SK-N-SH treated with all-trans-retinoic acid at 6 μM for 48 hours (cell line): ENCODE results near the gene PUS7.
"Not testable (repeated sequence)": the region's sequence is repeated elsewhere in the genome, so short reads cannot be mapped to it uniquely, and the experiment has no call there.

Experiments
- ATAC-seq: fragments of 200-7000 bp; cut with Tn5 transposase; 3 replicates; pipeline ENCODE4 v1.9.1; 2020; ENCODE audit warnings: mild to moderate bottlenecking, moderate library complexity
- ARNTL ChIP-seq: fragments of 450-650 bp; formaldehyde crosslinking; IDR thresholded peaks from 2 replicates; pipeline ENCODE4 v1.5.0; 2020; ENCODE audit warnings: low read depth, mild to moderate bottlenecking, moderate library complexity, borderline replicate concordance
- BACH2 ChIP-seq: fragments of 250-450 bp; sonication (Bioruptor Pico); IDR thresholded peaks from 2 replicates; pipeline ENCODE4 v1.9.0; 2021; ENCODE audit warnings: mild to moderate bottlenecking, borderline replicate concordance
- CSDC2 ChIP-seq: fragments of 250-450 bp; sonication (Bioruptor Pico); IDR thresholded peaks from 2 replicates; pipeline ENCODE4 v1.5.0; 2020; ENCODE audit warnings: mild to moderate bottlenecking, moderate library complexity
- GLIS3 ChIP-seq: fragments of 250-450 bp; sonication (Bioruptor Pico); IDR thresholded peaks from 2 replicates; pipeline ENCODE4 v1.5.0; 2020; ENCODE audit warnings: mild to moderate bottlenecking, moderate library complexity
- ISL1 ChIP-seq: fragments of 250-450 bp; sonication (Bioruptor Pico); IDR thresholded peaks from 2 replicates; pipeline ENCODE4 v2.1.2; 2022; ENCODE audit warnings: mild to moderate bottlenecking, moderate library complexity
- PPARA ChIP-seq: fragments of 250-450 bp; sonication (Bioruptor Pico); IDR thresholded peaks from 2 replicates; pipeline ENCODE4 v1.5.0; 2020; ENCODE audit warnings: mild to moderate bottlenecking, borderline replicate concordance
- RARB ChIP-seq: fragments of 250-450 bp; sonication (Bioruptor Pico); IDR thresholded peaks from 2 replicates; pipeline ENCODE4 v1.8.0; 2021; ENCODE audit warnings: mild to moderate bottlenecking, moderate library complexity
- SNAI2 ChIP-seq: fragments of 250-450 bp; sonication (Bioruptor Pico); IDR thresholded peaks from 2 replicates; pipeline ENCODE4 v1.5.0; 2020; ENCODE audit warnings: mild to moderate bottlenecking, moderate library complexity
- TCF4 ChIP-seq: fragments of 250-450 bp; sonication (Bioruptor Pico); IDR thresholded peaks from 2 replicates; pipeline ENCODE4 v1.8.0; 2021; ENCODE audit warnings: mild to moderate bottlenecking, moderate library complexity, borderline replicate concordance
- ZC3H10 ChIP-seq: fragments of 250-450 bp; sonication (Bioruptor Pico); IDR thresholded peaks from 2 replicates; pipeline ENCODE4 v1.5.1; 2021; ENCODE audit warnings: mild to moderate bottlenecking, moderate library complexity
- ZFP3 ChIP-seq: fragments of 250-450 bp; sonication (Bioruptor Pico); IDR thresholded peaks from 2 replicates; pipeline ENCODE4 v1.5.0; 2020; ENCODE audit warnings: mild to moderate bottlenecking, moderate library complexity
- ZFP30 ChIP-seq: fragments of 450-650 bp; formaldehyde crosslinking; IDR thresholded peaks from 2 replicates; pipeline ENCODE4 v1.5.0; 2022; ENCODE audit warnings: mild to moderate bottlenecking, moderate library complexity
- ZNF565 ChIP-seq: fragments of 450-650 bp; formaldehyde crosslinking; conservative IDR thresholded peaks from 2 replicates; pipeline ENCODE4 v1.5.0; 2020; ENCODE audit warnings: low read depth, mild to moderate bottlenecking, moderate library complexity
- TF ChIP-seq, protein P1 (sequence below): fragments of 250-450 bp; sonication (Bioruptor Pico); IDR thresholded peaks from 2 replicates; pipeline ENCODE4 v1.5.1; 2021; ENCODE audit warnings: mild to moderate bottlenecking, moderate library complexity
- TF ChIP-seq, protein P2 (sequence below): fragments of 250-450 bp; sonication (Bioruptor Pico); IDR thresholded peaks from 2 replicates; pipeline ENCODE4 v1.5.1; 2020; ENCODE audit warnings: low read depth, mild to moderate bottlenecking, moderate library complexity
- TF ChIP-seq, protein P3 (sequence below): fragments of 250-450 bp; sonication (Bioruptor Pico); IDR thresholded peaks from 2 replicates; pipeline ENCODE4 v1.5.0; 2020; ENCODE audit warnings: mild to moderate bottlenecking, moderate library complexity

PUS7 gene

DNA sequence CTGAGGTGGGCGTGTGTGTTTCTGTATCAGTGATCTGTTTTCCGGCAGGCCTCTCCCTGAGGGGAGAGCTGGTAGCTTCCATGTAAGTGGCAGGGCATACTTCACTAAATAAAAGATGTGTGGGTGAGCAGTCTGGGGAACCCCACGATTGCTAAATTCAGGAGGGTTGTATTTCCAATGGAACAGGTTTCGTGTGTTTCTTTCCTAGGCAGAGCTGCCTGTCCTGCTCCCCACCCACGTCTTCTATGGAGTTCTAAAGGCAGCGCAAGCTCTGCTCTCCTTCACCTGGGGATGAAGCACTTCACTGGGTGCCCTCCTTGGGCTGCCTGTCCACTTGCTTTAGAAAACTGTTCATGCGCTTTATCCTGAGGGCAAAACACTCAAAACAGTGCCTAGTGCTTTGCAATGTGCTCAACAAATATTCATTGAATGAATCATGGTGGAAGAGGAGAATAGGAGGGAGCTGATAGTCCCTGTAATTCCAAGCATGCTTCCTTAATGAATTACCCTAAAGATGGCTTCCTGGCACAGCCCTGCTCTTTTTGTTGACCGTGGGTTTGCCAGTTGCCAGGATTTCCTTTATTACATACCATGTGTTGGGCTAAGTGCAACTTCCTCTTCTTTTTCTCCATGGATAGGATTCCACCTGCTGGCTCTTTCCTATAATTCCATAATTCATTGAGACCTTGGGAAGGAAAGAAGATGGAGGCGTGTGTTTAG lies 82.7 kb downstream of the PUS7 start:
- peak; percentile 93 for ATAC-seq
- TF ChIP-seq ISL1 (CRISPR knock-in tag), result peak; percentile 15; the same call in 1 of the 2 replicates
- no peak for TF ChIP-seq ARNTL (CRISPR knock-in tag)

DNA sequence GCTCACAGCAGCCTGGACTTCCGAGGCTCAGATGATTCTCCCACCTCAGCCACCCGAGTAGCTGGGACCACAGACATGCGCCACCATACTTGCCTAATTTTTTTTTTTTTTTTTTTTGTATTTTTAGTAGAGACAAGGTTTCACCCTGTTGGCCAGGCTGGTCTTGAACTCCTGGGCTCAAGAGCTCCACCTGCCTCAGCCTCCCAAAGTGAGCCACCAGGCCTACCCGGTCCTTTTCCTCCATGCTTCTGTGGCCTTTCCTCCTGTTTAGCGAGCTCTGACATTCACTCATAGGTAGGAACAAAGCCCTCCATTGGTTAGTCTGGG lies 83.3 kb downstream of the PUS7 start:
- ATAC-seq, result no peak
- no peak for TF ChIP-seq ZC3H10 (CRISPR knock-in tag)
- no peak for TF ChIP-seq ZNF565 (CRISPR knock-in tag)
- no peak for TF ChIP-seq PPARA
- no peak for TF ChIP-seq ARNTL (CRISPR knock-in tag)
- no peak for TF ChIP-seq ZFP3 (CRISPR knock-in tag)
- TF ChIP-seq GLIS3, result no peak
- TF ChIP-seq ISL1 (CRISPR knock-in tag), result no peak
- TF ChIP-seq CSDC2 (CRISPR knock-in tag), result no peak
- TF ChIP-seq RARB (CRISPR knock-in tag), result no peak
- TF ChIP-seq, protein P1, sequence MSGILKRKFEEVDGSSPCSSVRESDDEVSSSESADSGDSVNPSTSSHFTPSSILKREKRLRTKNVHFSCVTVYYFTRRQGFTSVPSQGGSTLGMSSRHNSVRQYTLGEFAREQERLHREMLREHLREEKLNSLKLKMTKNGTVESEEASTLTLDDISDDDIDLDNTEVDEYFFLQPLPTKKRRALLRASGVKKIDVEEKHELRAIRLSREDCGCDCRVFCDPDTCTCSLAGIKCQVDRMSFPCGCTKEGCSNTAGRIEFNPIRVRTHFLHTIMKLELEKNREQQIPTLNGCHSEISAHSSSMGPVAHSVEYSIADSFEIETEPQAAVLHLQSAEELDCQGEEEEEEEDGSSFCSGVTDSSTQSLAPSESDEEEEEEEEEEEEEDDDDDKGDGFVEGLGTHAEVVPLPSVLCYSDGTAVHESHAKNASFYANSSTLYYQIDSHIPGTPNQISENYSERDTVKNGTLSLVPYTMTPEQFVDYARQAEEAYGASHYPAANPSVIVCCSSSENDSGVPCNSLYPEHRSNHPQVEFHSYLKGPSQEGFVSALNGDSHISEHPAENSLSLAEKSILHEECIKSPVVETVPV (CRISPR knock-in tag), result no peak
- no peak for TF ChIP-seq BACH2

DNA sequence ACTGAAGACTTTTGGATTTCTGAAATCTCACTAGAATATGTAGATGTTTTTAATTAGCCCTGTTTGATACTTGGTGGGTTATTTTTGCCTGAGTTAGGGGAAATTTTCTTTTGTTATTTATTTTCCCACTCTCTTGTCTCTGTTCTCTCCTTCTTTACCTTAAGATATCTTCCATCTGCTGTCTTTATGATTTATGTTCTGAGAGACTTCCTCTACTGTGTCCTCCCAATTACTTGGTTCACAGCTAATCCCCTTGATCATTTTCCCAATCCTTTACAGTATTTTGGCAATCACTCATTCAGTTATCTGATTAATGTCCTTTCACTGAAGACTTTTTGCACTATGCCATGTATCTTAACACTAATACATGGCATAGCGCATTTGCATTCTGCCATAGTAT lies 83.8 kb downstream of the PUS7 start:
- no peak for ATAC-seq
- TF ChIP-seq, protein P1 (CRISPR knock-in tag), result no peak
- TF ChIP-seq ZC3H10 (CRISPR knock-in tag), result no peak
- TF ChIP-seq CSDC2 (CRISPR knock-in tag), result no peak
- TF ChIP-seq, protein P2, sequence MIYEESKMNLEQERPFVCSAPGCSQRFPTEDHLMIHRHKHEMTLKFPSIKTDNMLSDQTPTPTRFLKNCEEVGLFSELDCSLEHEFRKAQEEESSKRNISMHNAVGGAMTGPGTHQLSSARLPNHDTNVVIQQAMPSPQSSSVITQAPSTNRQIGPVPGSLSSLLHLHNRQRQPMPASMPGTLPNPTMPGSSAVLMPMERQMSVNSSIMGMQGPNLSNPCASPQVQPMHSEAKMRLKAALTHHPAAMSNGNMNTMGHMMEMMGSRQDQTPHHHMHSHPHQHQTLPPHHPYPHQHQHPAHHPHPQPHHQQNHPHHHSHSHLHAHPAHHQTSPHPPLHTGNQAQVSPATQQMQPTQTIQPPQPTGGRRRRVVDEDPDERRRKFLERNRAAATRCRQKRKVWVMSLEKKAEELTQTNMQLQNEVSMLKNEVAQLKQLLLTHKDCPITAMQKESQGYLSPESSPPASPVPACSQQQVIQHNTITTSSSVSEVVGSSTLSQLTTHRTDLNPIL (CRISPR knock-in tag), result no peak
- TF ChIP-seq SNAI2 (CRISPR knock-in tag), result no peak
- no peak for TF ChIP-seq ZFP3 (CRISPR knock-in tag)

DNA sequence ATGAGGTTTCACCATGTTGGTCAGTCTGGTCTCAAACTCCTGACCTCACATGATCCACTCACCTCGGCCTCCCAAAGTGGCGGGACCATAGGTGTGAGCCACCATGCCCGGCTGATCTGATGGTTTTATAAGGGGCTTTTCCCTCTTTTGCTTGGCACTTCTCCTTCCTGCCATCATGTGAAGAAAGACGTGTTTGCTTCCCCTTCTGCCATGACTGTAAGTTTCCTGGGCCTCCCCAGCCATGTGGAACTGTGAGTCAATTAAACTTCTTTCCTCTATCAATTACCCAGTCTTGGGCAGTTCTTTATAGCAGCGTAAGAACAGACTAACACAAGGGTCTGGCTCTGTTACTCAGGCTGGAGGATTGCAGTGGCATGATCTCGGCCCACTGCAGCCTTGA lies 84.7 kb downstream of the PUS7 start:
- ATAC-seq, result not testable (repeated sequence)

DNA sequence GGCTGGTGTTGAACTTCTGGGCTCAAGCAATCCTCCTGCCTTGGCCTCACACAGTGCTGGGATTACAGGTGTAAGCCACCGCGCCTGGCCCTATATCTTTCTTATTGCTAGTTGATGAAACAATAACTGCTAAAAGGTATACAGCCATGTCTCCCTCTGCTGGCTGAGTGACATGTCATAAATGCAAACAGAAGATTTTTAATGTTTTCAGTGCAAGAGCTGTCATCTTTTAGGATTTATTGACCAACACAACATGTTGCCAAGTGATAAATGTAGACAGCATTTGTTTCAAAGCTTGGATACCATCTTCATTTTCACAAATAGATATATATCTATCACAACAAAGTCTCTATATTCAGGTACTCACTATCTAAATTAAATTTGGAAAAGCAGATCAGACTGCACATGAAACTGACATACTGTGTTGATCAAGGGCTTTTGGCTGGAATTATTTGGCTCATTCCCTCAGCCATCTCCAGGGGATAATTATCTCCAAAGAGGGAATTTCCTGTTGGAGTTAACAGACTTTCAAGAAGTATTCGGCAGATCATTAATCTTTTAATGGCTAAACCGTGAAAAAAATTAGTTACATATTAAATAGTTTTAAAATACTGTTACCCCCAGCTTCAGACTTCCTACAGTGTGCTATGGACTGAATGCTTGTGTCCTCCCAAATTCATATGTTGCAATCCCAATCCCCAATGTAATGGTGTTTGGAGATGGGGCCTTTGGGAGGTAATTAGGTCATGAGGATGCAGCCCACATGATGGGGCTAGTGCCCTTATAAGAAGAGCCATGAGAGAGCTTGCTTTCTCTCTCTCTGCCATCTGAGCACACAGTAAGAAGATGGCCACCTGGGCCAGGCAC lies 92.1 kb downstream of the PUS7 start:
- TF ChIP-seq ZFP30 (CRISPR knock-in tag), result no peak
- no peak for TF ChIP-seq TCF4 (CRISPR knock-in tag)
- no peak for TF ChIP-seq ZC3H10 (CRISPR knock-in tag)
- TF ChIP-seq ZFP3 (CRISPR knock-in tag), result no peak
- TF ChIP-seq, protein P3, sequence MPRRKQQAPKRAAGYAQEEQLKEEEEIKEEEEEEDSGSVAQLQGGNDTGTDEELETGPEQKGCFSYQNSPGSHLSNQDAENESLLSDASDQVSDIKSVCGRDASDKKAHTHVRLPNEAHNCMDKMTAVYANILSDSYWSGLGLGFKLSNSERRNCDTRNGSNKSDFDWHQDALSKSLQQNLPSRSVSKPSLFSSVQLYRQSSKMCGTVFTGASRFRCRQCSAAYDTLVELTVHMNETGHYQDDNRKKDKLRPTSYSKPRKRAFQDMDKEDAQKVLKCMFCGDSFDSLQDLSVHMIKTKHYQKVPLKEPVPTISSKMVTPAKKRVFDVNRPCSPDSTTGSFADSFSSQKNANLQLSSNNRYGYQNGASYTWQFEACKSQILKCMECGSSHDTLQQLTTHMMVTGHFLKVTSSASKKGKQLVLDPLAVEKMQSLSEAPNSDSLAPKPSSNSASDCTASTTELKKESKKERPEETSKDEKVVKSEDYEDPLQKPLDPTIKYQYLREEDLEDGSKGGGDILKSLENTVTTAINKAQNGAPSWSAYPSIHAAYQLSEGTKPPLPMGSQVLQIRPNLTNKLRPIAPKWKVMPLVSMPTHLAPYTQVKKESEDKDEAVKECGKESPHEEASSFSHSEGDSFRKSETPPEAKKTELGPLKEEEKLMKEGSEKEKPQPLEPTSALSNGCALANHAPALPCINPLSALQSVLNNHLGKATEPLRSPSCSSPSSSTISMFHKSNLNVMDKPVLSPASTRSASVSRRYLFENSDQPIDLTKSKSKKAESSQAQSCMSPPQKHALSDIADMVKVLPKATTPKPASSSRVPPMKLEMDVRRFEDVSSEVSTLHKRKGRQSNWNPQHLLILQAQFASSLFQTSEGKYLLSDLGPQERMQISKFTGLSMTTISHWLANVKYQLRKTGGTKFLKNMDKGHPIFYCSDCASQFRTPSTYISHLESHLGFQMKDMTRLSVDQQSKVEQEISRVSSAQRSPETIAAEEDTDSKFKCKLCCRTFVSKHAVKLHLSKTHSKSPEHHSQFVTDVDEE (CRISPR knock-in tag), result no peak
- peak; percentile 92 for ATAC-seq
